ENCODE data around the gene PHF21B.
A peak's percentile ranks its signal among the peaks of the same experiment; 100 is the strongest.
"Not testable (repeated sequence)": the region's sequence is repeated elsewhere in the genome, so short reads cannot be mapped to it uniquely, and the experiment has no call there.

PHF21B gene

GRCh38 chr22:45009606-45010531, at the start of gene PHF21B:
PHF21B (minus strand) TSS chr22:45010005; CDS start chr22:45009549, 456 bp downstream.
- DNase-seq = peak; percentile 74

DNA sequence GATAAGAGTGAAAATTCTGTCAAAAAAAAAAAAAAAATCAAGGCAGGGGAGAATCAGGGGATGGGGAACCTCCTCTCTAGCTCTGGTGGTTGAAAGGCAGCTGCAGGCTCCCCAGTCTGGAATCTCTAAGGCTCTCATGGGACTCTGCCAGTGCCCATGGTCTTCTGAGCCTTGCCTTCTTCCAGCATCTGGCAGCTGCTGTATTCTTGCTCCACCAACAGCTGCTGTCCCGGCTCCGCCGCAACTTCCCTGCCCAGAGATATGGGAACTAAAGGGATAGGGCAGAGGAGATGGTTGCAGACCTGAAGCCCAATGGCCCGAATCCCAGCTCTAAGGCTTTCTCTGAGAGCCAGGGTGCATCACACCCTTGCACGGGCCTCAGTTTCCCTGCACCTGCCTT, 49.5 kb upstream of the PHF21B start:
- DNase-seq = no peak

DNA sequence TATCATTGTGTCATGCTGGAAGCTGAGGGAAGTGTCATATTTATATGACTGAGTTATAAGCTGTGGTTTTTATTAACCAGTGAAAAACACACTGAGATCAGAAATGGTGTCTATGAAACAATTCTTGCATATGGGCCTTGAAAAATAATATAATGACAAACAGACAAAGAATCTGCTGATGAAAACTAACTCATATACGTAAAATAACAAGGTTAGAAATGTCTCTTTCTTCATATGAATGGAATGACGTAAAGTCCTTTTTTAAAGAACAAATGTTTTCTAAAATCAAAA, 48.8 kb upstream of the PHF21B start:
- no peak for DNase-seq

DNA sequence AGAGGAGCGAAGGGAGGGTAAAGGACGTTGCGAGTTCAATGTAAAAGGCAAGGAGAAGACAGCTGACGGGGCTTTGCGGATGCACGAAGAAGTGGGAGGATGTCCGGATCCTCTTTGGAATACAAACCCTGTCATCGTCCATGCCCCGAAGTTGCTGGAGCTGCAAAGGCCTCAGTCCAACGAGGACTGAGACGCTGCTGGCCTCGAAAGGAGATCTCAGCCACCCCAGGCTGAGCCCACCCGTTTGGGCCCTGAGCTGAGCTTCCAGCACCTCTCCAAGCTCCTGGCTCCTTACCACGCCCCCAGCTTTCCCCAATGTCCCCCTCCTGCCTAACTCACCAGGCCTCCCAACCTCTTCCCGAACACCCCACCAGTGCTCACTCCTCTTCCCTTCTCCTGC, 46.1 kb upstream of the PHF21B start:
- no peak for DNase-seq

DNA sequence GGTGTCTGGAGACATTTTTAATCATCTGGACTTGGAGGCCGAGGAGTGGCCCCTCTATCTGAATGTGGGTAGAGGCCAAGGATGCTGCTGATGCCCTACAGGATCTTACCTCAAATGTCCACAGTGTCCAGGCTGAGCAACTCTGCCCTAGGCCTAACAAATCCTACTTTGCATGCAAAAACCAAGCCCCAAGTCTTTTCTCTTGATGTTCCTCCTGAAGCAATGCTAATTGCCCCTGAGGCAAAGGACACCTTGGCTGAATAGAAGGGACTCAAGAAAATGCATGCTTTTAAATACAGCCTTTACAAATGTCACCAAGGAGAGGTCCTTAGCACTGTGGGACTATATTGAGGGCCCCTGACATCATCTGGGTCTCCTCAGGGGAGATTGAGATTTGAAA, 43.8 kb upstream of the PHF21B start:
- no peak for DNase-seq

DNA sequence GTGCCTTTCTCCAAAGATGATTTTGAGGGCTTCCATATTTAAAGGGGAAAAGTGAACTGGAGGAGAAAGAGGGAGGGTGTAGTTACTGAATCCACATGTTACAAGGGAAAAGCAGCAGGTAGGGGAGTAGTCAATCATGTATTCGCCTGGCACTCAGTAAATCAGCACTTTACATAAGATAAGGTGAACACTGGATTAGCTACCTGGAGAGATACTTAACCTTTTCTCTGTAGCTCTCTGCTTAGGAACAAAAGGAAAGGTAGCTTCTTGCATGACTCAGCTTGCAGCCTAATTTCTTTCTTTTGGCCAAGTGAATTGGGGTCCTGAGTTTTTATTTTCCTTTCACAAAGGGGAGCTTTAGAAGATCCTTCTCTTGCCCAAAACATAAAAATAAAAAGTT, 43.3 kb upstream of the PHF21B start:
- DNase-seq = no peak

DNA sequence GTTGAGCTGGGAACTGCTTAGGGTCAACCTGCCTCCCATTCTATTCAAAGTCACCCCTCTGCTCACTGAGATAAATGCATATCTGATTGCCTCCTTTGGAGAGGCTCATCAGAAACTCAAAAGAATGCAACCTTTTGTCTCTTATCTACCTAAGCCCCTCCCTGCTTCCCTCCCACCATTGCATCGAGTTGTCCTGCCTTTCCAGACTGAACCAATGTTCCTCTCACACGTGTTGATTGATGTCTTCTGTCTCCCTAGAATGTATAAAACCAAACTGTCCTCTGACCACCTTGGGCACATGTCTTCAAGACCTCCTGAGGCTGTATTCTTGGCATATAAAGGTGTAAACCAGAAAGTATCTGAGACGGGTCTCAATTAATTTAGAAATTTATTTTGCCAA, 42.9 kb upstream of the PHF21B start:
- DNase-seq = not testable (repeated sequence)

DNA sequence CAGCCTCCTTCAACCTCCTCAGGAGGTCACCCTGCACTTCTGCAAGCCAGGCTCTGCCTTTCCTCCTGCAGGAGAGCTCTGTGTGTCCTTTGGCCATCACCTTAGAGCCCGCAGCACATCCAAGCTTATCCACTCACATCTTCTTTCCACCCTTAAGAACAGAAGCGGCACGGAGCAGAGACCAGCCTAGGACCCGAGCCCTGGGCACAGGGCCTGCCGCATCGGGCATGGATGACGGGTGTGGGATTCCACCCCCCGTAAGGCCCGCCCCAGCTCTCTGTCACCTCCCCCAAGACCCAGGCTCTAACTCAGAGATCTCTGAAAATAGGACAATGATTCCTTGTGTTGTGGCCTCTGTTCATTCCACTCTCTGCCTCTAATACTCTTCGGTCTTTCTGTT, 42.1 kb upstream of the PHF21B start:
- DNase-seq = no peak

GRCh38 chr22:45051419-45051818, 41.6 kb upstream of the PHF21B start:
- DNase-seq = no peak

GRCh38 chr22:45047260-45047659, 37.5 kb upstream of the PHF21B start:
- no peak for DNase-seq

GRCh38 chr22:45045208-45045607, 35.4 kb upstream of the PHF21B start:
- no peak for DNase-seq

- DNase-seq = no peak
Observed at GRCh38 chr22:45042263-45042662, 32.5 kb upstream of the PHF21B start.

DNA sequence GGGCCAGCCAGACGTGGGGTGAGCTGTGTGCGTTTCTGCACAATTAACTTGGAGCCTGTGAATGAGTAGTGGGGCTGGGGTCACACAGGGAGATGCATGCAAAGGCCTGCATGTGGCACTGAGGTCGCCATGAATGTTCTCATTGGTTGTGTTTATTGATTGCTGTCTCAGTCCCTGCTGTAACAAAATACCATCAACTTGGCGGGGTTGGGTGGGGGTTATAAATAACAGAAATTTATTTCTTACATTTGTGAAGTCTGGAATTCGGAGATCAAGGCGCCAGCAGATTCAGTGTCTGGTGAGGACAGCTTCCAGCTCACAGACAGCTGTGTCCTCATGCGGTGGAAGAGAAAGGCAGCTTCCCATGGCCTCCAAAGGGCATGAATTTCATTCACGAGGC, 29.3 kb upstream of the PHF21B start:
- no peak for DNase-seq

GRCh38 chr22:45036154-45036553, 26.3 kb upstream of the PHF21B start:
- DNase-seq = no peak

- no peak for DNase-seq
Observed at GRCh38 chr22:45034821-45035220, 25.0 kb upstream of the PHF21B start.

DNA sequence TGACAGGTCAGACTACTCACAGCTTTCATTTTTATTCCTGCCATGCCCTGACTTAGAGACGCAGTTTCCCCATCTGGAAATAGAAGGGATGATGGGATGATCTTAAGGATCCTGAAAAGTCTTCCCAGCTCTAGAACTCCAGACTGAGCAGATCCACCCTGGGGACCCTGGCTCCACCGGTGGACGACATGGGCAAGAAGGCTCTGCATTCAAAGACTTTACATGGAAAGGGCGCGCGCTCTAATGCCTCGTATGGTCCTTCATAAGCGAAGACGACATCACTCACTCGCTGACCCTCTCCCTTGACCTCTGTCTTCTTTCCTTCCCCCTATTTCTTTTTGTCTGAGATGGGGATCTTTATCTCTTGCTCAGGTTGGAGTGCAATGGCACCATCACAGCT, 24.4 kb upstream of the PHF21B start:
- DNase-seq = no peak

DNA sequence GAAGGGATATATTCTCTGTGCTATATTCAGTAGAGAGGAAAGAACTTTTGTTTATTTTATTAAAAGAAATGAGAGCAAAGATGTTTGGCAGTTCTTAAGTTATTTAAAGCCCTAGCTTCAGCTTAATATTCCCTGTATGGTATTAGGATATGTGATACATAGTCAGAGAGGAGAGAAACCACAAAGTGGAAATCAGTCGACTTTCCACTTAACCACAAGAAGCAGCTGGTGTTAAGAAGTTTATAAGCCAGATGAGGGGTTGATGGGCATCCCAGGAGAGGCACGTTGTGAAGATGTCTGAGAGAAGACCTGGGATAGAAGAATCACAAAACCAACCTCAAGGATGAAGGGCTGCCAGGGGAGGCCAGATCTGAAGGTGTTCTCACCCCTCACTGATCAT, 23.3 kb upstream of the PHF21B start:
- no peak for DNase-seq

DNA sequence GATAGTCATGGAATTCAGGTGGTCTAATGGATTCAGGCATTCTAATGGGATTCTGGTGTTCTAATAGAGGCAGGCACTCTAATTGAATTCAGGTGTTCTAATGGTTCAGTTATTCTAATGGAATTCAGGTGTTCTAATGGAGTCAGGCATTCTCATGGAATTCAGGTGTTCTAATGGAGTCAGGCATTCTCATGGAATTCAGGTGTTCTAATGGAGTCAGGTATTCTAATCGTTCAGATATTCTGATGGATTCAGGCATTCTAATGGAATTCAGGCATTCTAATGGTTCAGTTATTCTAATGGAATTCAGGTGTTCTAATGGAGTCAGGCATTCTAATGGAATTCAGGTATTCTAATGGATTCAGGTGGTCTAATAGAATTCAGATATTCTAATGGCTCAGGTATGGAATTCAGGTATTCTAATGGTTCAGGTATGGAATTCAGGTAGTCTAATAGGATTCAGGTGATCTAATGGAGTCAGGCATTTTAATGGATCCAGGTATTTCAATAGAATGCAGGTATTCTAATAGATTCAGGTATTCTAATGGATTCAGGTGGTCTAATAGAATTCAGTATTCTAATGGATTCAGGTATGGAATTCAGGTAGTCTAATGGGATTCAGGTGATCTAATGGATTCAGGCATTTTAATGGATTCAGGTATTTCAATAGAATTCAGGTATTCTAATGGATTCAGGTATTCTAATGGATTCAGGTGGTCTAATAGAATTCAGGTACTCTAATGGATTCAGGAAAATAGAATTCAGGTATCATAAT, 22.0 kb upstream of the PHF21B start:
- no peak for DNase-seq

- no peak for DNase-seq
Observed at GRCh38 chr22:45029501-45029900, 19.7 kb upstream of the PHF21B start.

- DNase-seq = no peak
Observed at GRCh38 chr22:45026511-45026910, 16.7 kb upstream of the PHF21B start.

- no peak for DNase-seq
Observed at GRCh38 chr22:45023431-45023830, 13.6 kb upstream of the PHF21B start.

DNA sequence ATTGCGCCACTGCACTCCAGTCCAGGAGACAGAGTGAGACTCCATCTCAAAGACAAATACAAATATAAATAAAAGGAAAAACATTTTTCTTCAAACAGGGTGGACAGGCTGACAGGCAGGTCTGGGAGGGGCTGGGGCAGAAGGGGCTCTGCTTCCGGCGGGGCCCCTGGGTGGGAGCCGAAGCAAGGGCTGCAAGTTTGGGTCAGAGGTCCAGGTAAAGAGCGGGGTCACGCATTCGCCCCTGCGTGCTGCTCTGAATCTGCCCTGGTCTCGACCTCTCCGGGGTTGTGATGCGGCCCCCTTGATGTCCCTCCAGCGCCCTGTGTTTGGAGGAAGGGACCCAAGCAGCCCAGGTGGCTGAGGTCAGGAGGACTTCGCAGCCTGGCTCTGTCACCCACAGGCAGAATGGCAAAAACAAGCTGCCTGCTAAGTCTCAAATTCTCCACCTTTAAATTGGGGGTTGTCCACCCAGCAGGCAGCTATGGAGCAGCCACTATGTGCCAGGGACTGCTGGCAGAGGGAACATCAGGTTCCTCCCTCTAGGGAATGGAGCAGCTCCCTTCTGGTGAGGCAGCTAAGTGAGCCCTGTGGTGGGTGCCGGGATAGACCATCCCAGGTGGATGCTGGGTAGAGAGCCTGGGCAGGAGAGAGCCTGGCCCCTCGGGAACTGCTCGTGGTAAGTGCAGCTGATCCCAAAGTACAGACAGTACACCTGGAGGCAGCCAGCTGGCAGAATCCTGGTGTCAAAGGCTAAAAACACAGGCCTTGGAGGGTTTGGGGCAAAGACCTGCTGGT, 10.3 kb upstream of the PHF21B start:
- no peak for DNase-seq

- DNase-seq = no peak
Observed at GRCh38 chr22:45014654-45015053, 4.8 kb upstream of the PHF21B start.

DNA sequence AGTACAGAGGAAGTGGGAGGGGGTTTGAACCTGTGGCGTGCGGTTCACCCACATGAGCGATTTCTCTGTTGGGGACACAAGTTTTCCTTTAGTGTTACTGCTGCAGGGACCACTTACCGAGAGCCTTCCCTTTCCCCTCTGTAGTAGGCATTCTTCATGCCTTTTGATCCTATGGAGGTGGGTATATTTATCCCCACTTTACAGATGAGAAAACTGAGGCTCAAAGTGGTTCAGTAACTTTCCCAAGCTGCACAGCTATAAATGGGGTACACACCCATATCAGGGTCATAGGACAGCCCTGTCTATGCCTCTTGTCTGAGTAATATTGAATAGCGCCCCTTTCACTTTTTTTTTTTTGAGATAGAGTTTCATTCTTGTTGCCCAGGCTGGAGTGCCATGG, 3.3 kb upstream of the PHF21B start:
- DNase-seq = no peak

Measured in activated CD8-positive, alpha-beta memory T cell treated with anti-CD3 and anti-CD28 coated beads for 24 hours (primary cell).